H1 (cell line): ENCODE results near the gene EXOC1L. TPM values are rescaled to one million over a fixed set of nuclear protein-coding genes. Genes with fewer than 3 reads are reported as not detected.

Source experiments
- CTCF ChIA-PET: fragments of 300-600 bp; sonication (Branson Sonifier 250); formaldehyde crosslinking; loops from one replicate; lab custom pipeline; 2021; ENCODE audit not compliant: partially characterized antibody; lab: Charles Lee
- POLR2A ChIA-PET: fragments of 300-600 bp; sonication (Branson Sonifier 250); formaldehyde crosslinking; loops from one replicate; lab custom pipeline; 2021; ENCODE audit warnings: inconsistent platforms; ENCODE audit not compliant: partially characterized antibody; lab: Charles Lee
- DNase-seq, 2 experiments: peaks; one replicate each; pipeline versions ENCODE4 v3.0.0 to v3.0.0-alpha.2; 2010 to 2022; ENCODE audit warnings: low spot score in 2 of 2, low read depth in 1 of 2, mixed read lengths in 1 of 2
- FAIRE-seq: peaks from 2 replicates; lab custom pipeline; 2011; peaks lifted over from hg19 to GRCh38; lab: Jason Lieb, UNC
- H2AFZ ChIP-seq: 2 replicates; pipeline ENCODE4 v1.8.1; 2012; ENCODE audit warnings: low read length, inconsistent platforms
- H2AK5ac ChIP-seq: 2 replicates; pipeline ENCODE4 v1.6.1; 2013; ENCODE audit warnings: low read depth, low read length
- H2BK120ac ChIP-seq: replicated peaks from 2 replicates; pipeline ENCODE3; 2013; ENCODE audit warnings: low read depth, low read length, inconsistent platforms
- H2BK12ac ChIP-seq: 2 replicates; pipeline ENCODE4 v1.6.1; 2013; ENCODE audit warnings: low read depth, low read length
- H2BK15ac ChIP-seq: 2 replicates; pipeline ENCODE4 v1.6.1; 2013; ENCODE audit warnings: low read length
- H2BK20ac ChIP-seq: 2 replicates; pipeline ENCODE4 v1.6.1; 2013; ENCODE audit warnings: low read length
- H2BK5ac ChIP-seq: 2 replicates; pipeline ENCODE4 v1.6.1; 2013; ENCODE audit warnings: low read depth, low read length
- H3K14ac ChIP-seq: 2 replicates; pipeline ENCODE4 v1.6.1; 2013; ENCODE audit warnings: inconsistent platforms; ENCODE audit not compliant: insufficient read length
- H3K18ac ChIP-seq: 2 replicates; pipeline ENCODE4 v1.6.1; 2013; ENCODE audit warnings: low read length; ENCODE audit errors: extremely low read depth
- H3K23ac ChIP-seq: 2 replicates; pipeline ENCODE4 v1.6.1; 2013; ENCODE audit warnings: inconsistent platforms; ENCODE audit not compliant: insufficient read length
- H3K23me2 ChIP-seq: 2 replicates; pipeline ENCODE4 v1.6.1; 2013; ENCODE audit warnings: low read depth, low read length
- H3K27ac ChIP-seq: 2 replicates; pipeline ENCODE4 v1.6.1; 2011; ENCODE audit warnings: low read depth, low read length, inconsistent platforms
- H3K27me3 ChIP-seq, 4 experiments: replicated peaks in 1 of 4; 1 replicate in 1 of 4; 2 replicates in 3 of 4; pipeline versions ENCODE4 v1.6.1 to v1.8.1; 2011 to 2013; ENCODE audit warnings: low read length in 3 of 4, mild to moderate bottlenecking in 3 of 4, inconsistent platforms in 2 of 4, mixed read lengths in 2 of 4, moderate library complexity in 1 of 4; ENCODE audit not compliant: control insufficient read depth in 3 of 4, insufficient read depth in 3 of 4; ENCODE audit errors: extremely low read depth in 1 of 4
- H3K36me3 ChIP-seq, 4 experiments: 2 replicates each; pipeline versions ENCODE4 v1.6.1 to v1.8.1; 2011 to 2013; ENCODE audit warnings: mild to moderate bottlenecking in 4 of 4, low read length in 3 of 4, moderate library complexity in 2 of 4, control low read depth in 1 of 4, inconsistent platforms in 1 of 4; ENCODE audit not compliant: insufficient read depth in 4 of 4, control insufficient read depth in 2 of 4
- H3K4ac ChIP-seq: replicated peaks from 2 replicates; pipeline ENCODE3; 2013; ENCODE audit warnings: low read length, low read depth, mixed read lengths, inconsistent platforms; ENCODE audit not compliant: insufficient read length
- H3K4me1 ChIP-seq, 4 experiments: replicated peaks in 1 of 4; 1 replicate in 1 of 4; 2 replicates in 3 of 4; pipeline versions ENCODE4 v1.6.1 to v1.8.1; 2011 to 2013; ENCODE audit warnings: low read length in 3 of 4, inconsistent platforms in 2 of 4, mixed read lengths in 1 of 4; ENCODE audit not compliant: insufficient read depth in 4 of 4, control insufficient read depth in 3 of 4
- H3K4me2 ChIP-seq, 2 experiments: 2 replicates each; pipeline versions ENCODE4 v1.6.1 to v1.8.1; 2011 to 2013; ENCODE audit warnings: low read depth in 2 of 2, low read length in 2 of 2, control low read depth in 1 of 2, inconsistent platforms in 1 of 2, mild to moderate bottlenecking in 1 of 2; ENCODE audit not compliant: insufficient read depth in 1 of 2
- H3K4me3 ChIP-seq, 4 experiments: fragments of 200-600, 300-600 bp in 1 of 4; sonication (generic), shearing (Covaris generic), sonication (Bioruptor Twin) in 1 of 4; 2 replicates each; pipeline versions ENCODE4 v1.5.1 to v1.8.1; 2011 to 2016; ENCODE audit warnings: low read length in 4 of 4, low read depth in 3 of 4, control low read depth in 2 of 4, inconsistent platforms in 2 of 4, mild to moderate bottlenecking in 2 of 4, mixed read lengths in 1 of 4, moderate library complexity in 1 of 4; ENCODE audit not compliant: insufficient read depth in 2 of 4; ENCODE audit errors: extremely low read depth in 1 of 4
- H3K56ac ChIP-seq: replicated peaks from 2 replicates; pipeline ENCODE3; 2013; ENCODE audit warnings: low read depth, mild to moderate bottlenecking, mixed read lengths, low read length, inconsistent platforms; ENCODE audit not compliant: insufficient read length
- H3K79me1 ChIP-seq: 2 replicates; pipeline ENCODE4 v1.6.1; 2013; ENCODE audit warnings: low read depth, low read length, control low read depth
- H3K79me2 ChIP-seq, 2 experiments: 2 replicates each; pipeline versions ENCODE4 v1.6.1 to v1.8.1; 2012 to 2013; ENCODE audit warnings: low read length in 2 of 2, mild to moderate bottlenecking in 2 of 2, inconsistent platforms in 1 of 2; ENCODE audit not compliant: insufficient read depth in 2 of 2, control insufficient read depth in 1 of 2
- H3K9ac ChIP-seq, 4 experiments: replicated peaks in 1 of 4; 1 replicate in 1 of 4; 2 replicates in 3 of 4; pipeline versions ENCODE4 v1.6.1 to v1.8.1; 2011 to 2013; ENCODE audit warnings: low read depth in 3 of 4, low read length in 3 of 4, control low read depth in 2 of 4, mild to moderate bottlenecking in 2 of 4, moderate library complexity in 2 of 4, inconsistent platforms in 1 of 4; ENCODE audit errors: extremely low read depth in 1 of 4
- H3K9me3 ChIP-seq, 2 experiments: 2 replicates each; pipeline versions ENCODE4 v1.6.1 to v1.8.1; 2012 to 2013; ENCODE audit warnings: mild to moderate bottlenecking in 2 of 2, moderate library complexity in 2 of 2, control low read depth in 1 of 2, inconsistent platforms in 1 of 2, low read depth in 1 of 2, low read length in 1 of 2, mixed read lengths in 1 of 2; ENCODE audit not compliant: insufficient read depth in 2 of 2
- H4K20me1 ChIP-seq, 2 experiments: replicated peaks in 1 of 2; 2 replicates each; pipeline versions ENCODE3 to v1.8.1; 2011 to 2013; ENCODE audit warnings: inconsistent platforms in 2 of 2, low read length in 2 of 2, mild to moderate bottlenecking in 1 of 2; ENCODE audit not compliant: insufficient read depth in 2 of 2, control insufficient read depth in 1 of 2
- H4K5ac ChIP-seq: 2 replicates; pipeline ENCODE4 v1.6.1; 2013; ENCODE audit warnings: low read length, low read depth, mixed read lengths, inconsistent platforms; ENCODE audit not compliant: insufficient read length
- H4K8ac ChIP-seq: 2 replicates; pipeline ENCODE4 v1.8.0; 2013; ENCODE audit warnings: mild to moderate bottlenecking, moderate library complexity, low read length, inconsistent platforms; ENCODE audit not compliant: insufficient read depth; ENCODE audit errors: extremely low read depth
- H4K91ac ChIP-seq: replicated peaks from 2 replicates; pipeline ENCODE3; 2013; ENCODE audit warnings: low read length, mixed read lengths, inconsistent platforms; ENCODE audit not compliant: insufficient read length
- EGR1 ChIP-seq: IDR thresholded peaks from 2 replicates; pipeline ENCODE4 v1.6.1; 2011; ENCODE audit warnings: low read depth, low read length, borderline replicate concordance
- RBBP5 ChIP-seq: IDR thresholded peaks from 2 replicates; pipeline ENCODE4 v1.7.1; 2012; ENCODE audit warnings: low read depth, mild to moderate bottlenecking, inconsistent platforms, low read length, moderate library complexity, borderline replicate concordance
- SIN3A ChIP-seq, 2 experiments: IDR thresholded peaks in 1 of 2; conservative IDR thresholded peaks in 1 of 2; 2 replicates each; pipeline ENCODE4 v1.6.1; 2011 to 2012; ENCODE audit warnings: low read length in 2 of 2, improper control_type of control experiment in 1 of 2, low read depth in 1 of 2, mild to moderate bottlenecking in 1 of 2
- SP4 ChIP-seq: IDR thresholded peaks from 2 replicates; pipeline ENCODE4 v1.6.1; 2012; ENCODE audit warnings: low read length, inconsistent platforms
- TEAD4 ChIP-seq: IDR thresholded peaks from 2 replicates; pipeline ENCODE4 v1.6.1; 2012; ENCODE audit warnings: low read depth, low read length, inconsistent platforms, mixed read lengths
- WGBS, 2 experiments: shearing (Covaris generic) in 1 of 2; methylation state at CpG; one replicate each; pipeline versions ENCODE4 v1.1.6 to v1.1.7; 2013 to 2015; ENCODE audit warnings: low lambda C conversion rate in 2 of 2, mixed read lengths in 2 of 2, inconsistent platforms in 1 of 2, low coverage in 1 of 2, missing lambda C conversion rate in 1 of 2; ENCODE audit not compliant: insufficient replicate concordance in 2 of 2, insufficient coverage in 1 of 2, insufficient read length in 1 of 2; ENCODE audit errors: extremely low coverage in 1 of 2, missing lambda C conversion rate in 1 of 2; 5-methylcytosine and 5-hydroxymethylcytosine counted together
- polyA plus RNA-seq, 7 experiments: library from polyadenylated mRNA; depleted of rRNA in 3 of 7; stranded (reverse) in 5 of 7; unstranded in 2 of 7; fragments of >200 nt in 5 of 7; fragments of 200-250 nt in 2 of 7; gene quantifications; 1 replicate in 5 of 7; 2 replicates in 1 of 7; 4 replicates in 1 of 7; pipeline versions ENCODE4 v1.2.1 to v1.2.3, GENCODE V29; 2011 to 2013; ENCODE audit warnings: missing spikeins in 2 of 7, mixed read lengths in 2 of 7
- total RNA-seq: library from RNA; stranded (reverse); fragmentation: NEBNext Ultra II Directional; extraction: Animal tissue kit (Norgen Biotek cat#: 25700); gene quantifications from 2 replicates; pipeline ENCODE4 v1.2.1, GENCODE V29; 2021

The EXOC1L gene
- total and polyA plus RNA-seq, 2 of the 8 experiments (the other 6 are each of a cell fraction or from before 2014, with no cell fraction given), result 0.08 TPM; not detected in 1

- H2BK12ac ChIP-seq, result no peak overlapping the region
- H2AK5ac ChIP-seq, result no peak overlapping the region
- POLR2A ChIA-PET, result interaction anchor here (1.6 kb wide), 1 partner anchor 10 kb away, joined by 3 read pairs; no protein-coding TSS in a partner anchor
- no peaks in the 10 kb centered on the region for H3K79me2 ChIP-seq
- CTCF ChIA-PET, result no interaction called here
- no peak overlapping the region for H3K27ac ChIP-seq
- no peaks in the 10 kb centered on the region for H3K27me3 ChIP-seq
- no peak overlapping the region for H4K91ac ChIP-seq
- H3K23me2 ChIP-seq, result no peaks in the 10 kb centered on the region
- peak overlapping the region; percentile 4; the same call in 1 of the 2 replicates for H4K8ac ChIP-seq
- H2BK120ac ChIP-seq, result no peak overlapping the region
- no peak overlapping the region; the same call in 1 of the 2 replicates for H2AFZ ChIP-seq
- no peaks in the 10 kb centered on the region for H3K4me1 ChIP-seq
- FAIRE-seq (no peak), DNase-seq (no peak)
- H3K36me3 ChIP-seq, result no peaks in the 10 kb centered on the region
- no peak overlapping the region for H3K4me2 ChIP-seq
- no peak overlapping the region for H3K18ac ChIP-seq
- no peak overlapping the region for H2BK15ac ChIP-seq
- no peaks in the 10 kb centered on the region for H3K79me1 ChIP-seq
- H3K23ac ChIP-seq, result no peak overlapping the region
- H2BK20ac ChIP-seq, result no peak overlapping the region
- no peak overlapping the region for H2BK5ac ChIP-seq
- WGBS, 2 experiments, result 94% methylated on average over 24 of the region's 33 CpGs; no CpG with 5 or more reads in 1 of the 2 experiments
- no peak overlapping the region for H3K4ac ChIP-seq
- no peak overlapping the region for H3K14ac ChIP-seq
- no peak overlapping the region for H4K5ac ChIP-seq
- H3K4me3 ChIP-seq, result no peak overlapping the region
- no peak overlapping the region for H3K56ac ChIP-seq
- no peak overlapping the region for H3K9ac ChIP-seq
- H3K9me3 ChIP-seq, result no peaks in the 10 kb centered on the region
- H4K20me1 ChIP-seq, result no peaks in the 10 kb centered on the region
- no peak for TF ChIP-seq SP4
- no peak for TF ChIP-seq RBBP5
- no peak for TF ChIP-seq SIN3A (conservative IDR thresholded peaks at IDR 0.05 in 1 of 2, IDR thresholded peaks at IDR 0.05 in 1 of 2; ENCODE audit: low read depth in 1 of 2, low read length in 2 of 2)
- no peak for TF ChIP-seq EGR1
- TF ChIP-seq TEAD4, result no peak
These were observed 26.1 kb upstream of the EXOC1L start for GRCh38 chr4:55793479-55793878.
